Adrenal gland (tissue), 5 donors: Measurements from ENCODE around the gene TMIGD3.

Experiments used
- CTCF ChIP-seq, 6 experiments: fragments of 450-650 bp in 4 of 6; fragments of 200-600 bp in 2 of 6; sonication (generic) in 1 of 6; IDR thresholded peaks; 1 replicate in 5 of 6; 2 replicates in 1 of 6; pipeline versions ENCODE4 v1.5.1 to v1.8.0; 2016 to 2021; ENCODE audit warnings: antibody characterized with exemption in 6 of 6, mild to moderate bottlenecking in 2 of 6, moderate library complexity in 1 of 6
- POLR2A ChIP-seq, 2 donors: fragments of 450-650 bp; IDR thresholded peaks; one replicate each; pipeline ENCODE4 v1.6.1; 2017; ENCODE audit warnings: antibody characterized with exemption in 2 of 2, mild to moderate bottlenecking in 2 of 2, moderate library complexity in 1 of 2
- donor health status: DM: no; HTN: no; CAD: no.

- TF ChIP-seq CTCF (IDR thresholded peaks at IDR 0.05) (no peak), POLR2A (IDR thresholded peaks at IDR 0.05) (no peak)
These were observed 8.9 kb upstream of the TMIGD3 start for GRCh38 chr1:111512132-111512889.
